ENCODE data around the gene LANCL3.
"Not testable (repeated sequence)": the region's sequence is repeated elsewhere in the genome, so short reads cannot be mapped to it uniquely, and the experiment has no call there.

The LANCL3 gene

GRCh38 chrX:37571426-37572107 is at the start of gene LANCL3:
TSS of gene LANCL3 (plus strand) at chrX:37571661. CDS start at chrX:37571871, 210 bp downstream.
- DNase-seq, result not testable (repeated sequence)

GRCh38 chrX:37523673-37524072 is 47.8 kb upstream of the LANCL3 start:
- not testable (repeated sequence) for DNase-seq

- no peak for DNase-seq
These were observed 29.5 kb upstream of the LANCL3 start for GRCh38 chrX:37541991-37542390.

GRCh38 chrX:37542791-37543190 is 28.7 kb upstream of the LANCL3 start:
- DNase-seq, result no peak

GRCh38 chrX:37543324-37543723 is 28.1 kb upstream of the LANCL3 start:
- no peak for DNase-seq

- not testable (repeated sequence) for DNase-seq
These were observed 26.9 kb upstream of the LANCL3 start for GRCh38 chrX:37544531-37544930.

GRCh38 chrX:37545066-37545465 is 26.4 kb upstream of the LANCL3 start:
- no peak for DNase-seq

GRCh38 chrX:37549619-37550018 is 21.8 kb upstream of the LANCL3 start:
- DNase-seq, result not testable (repeated sequence)

- DNase-seq, result no peak
These were observed 18.0 kb upstream of the LANCL3 start for GRCh38 chrX:37553476-37553875.

GRCh38 chrX:37565254-37565653 is 6.2 kb upstream of the LANCL3 start:
- not testable (repeated sequence) for DNase-seq

GRCh38 chrX:37570349-37570748 is 1.1 kb upstream of the LANCL3 start:
- DNase-seq, result not testable (repeated sequence)

- DNase-seq, result not testable (repeated sequence)
These were observed 687 bp downstream of the LANCL3 start for GRCh38 chrX:37572108-37572587.

GRCh38 chrX:37573121-37573520 is 1.7 kb downstream of the LANCL3 start:
- not testable (repeated sequence) for DNase-seq

GRCh38 chrX:37578045-37578444 is 6.6 kb downstream of the LANCL3 start:
- DNase-seq, result no peak

- DNase-seq, result no peak
These were observed 8.6 kb downstream of the LANCL3 start for GRCh38 chrX:37580080-37580479.

- DNase-seq, result not testable (repeated sequence)
These were observed 15.9 kb downstream of the LANCL3 start for GRCh38 chrX:37587337-37587736.

GRCh38 chrX:37590047-37590446 is 18.6 kb downstream of the LANCL3 start:
- no peak for DNase-seq

GRCh38 chrX:37594755-37595382 is 23.4 kb downstream of the LANCL3 start:
- no peak for DNase-seq

GRCh38 chrX:37599729-37600128 is 28.3 kb downstream of the LANCL3 start:
- no peak for DNase-seq

GRCh38 chrX:37603938-37604409 is 32.5 kb downstream of the LANCL3 start:
- DNase-seq, result no peak

GRCh38 chrX:37607243-37607642 is 35.8 kb downstream of the LANCL3 start:
- no peak for DNase-seq

GRCh38 chrX:37608156-37608555 is 36.7 kb downstream of the LANCL3 start:
- DNase-seq, result no peak

GRCh38 chrX:37609727-37610126 is 38.3 kb downstream of the LANCL3 start:
- DNase-seq, result no peak

- no peak for DNase-seq
These were observed 42.5 kb downstream of the LANCL3 start for GRCh38 chrX:37613933-37614332.

Measured in fibroblast of upper back skin (primary cell).